GM19328 (cell line): ENCODE measurements around the gene MAMSTR.
"Not testable (repeated sequence)": the region's sequence is repeated elsewhere in the genome, so short reads cannot be mapped to it uniquely, and the experiment has no call there.

Experiments
- ATAC-seq: cut with Tn5 transposase; IDR thresholded peaks from one replicate; pipeline ENCODE4 v1.9.1; 2021; ENCODE audit warnings: mild to moderate bottlenecking, moderate library complexity; ENCODE audit not compliant: unreplicated experiment

MAMSTR gene

DNA sequence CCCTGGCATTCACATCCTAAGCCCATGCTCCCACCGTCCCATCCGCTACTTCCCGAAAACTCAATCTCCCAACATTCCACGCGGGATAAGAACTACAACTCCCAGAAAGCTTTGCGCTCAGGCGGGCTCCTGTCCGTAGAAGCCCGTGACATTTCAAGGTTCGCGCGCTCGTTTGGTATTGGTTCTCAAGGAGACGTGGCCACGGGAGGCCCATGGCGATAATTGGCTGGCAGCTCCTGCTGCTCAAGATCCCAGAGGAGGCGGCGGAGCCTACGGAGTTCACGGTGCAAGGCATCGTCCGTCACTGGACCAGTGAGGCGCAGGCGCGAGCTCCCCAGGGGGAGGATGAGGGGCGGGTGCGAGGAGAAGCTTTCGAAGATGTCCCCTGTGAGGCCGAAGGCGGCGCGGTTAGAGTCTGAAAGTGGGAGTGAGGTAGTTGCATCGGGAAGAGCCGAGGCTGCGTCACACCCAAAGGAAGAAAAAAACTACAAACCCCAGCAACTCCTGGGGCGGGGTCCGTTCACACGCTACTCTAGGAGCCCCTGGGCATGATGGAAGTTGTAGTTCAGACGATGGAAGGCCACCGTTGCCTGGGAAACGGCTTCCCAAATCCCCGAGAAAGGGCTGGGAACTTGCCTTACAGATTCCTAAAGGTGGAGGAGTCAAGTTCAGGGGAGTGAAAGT lies 1.2 kb upstream of the MAMSTR start:
- peak; percentile 79 for ATAC-seq

DNA sequence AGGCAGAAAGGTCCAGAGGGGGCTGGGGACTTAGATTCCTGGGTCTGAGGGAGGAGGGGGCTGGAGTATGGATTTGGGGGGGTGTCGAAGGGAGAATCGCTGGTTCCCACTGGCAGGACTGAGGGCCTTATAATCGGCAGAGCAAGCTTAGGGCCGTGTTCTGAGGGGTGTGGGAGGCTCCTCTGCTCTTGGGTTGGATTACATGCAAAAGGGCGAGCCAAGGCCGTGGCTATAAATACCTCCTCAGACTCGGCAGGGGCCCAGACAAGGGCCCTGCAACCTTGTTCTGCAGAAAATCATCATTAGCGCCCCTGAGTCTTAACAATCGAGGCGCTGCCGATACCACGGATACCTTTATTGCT lies 707 bp upstream of the MAMSTR start:
- peak; percentile 12 for ATAC-seq

DNA sequence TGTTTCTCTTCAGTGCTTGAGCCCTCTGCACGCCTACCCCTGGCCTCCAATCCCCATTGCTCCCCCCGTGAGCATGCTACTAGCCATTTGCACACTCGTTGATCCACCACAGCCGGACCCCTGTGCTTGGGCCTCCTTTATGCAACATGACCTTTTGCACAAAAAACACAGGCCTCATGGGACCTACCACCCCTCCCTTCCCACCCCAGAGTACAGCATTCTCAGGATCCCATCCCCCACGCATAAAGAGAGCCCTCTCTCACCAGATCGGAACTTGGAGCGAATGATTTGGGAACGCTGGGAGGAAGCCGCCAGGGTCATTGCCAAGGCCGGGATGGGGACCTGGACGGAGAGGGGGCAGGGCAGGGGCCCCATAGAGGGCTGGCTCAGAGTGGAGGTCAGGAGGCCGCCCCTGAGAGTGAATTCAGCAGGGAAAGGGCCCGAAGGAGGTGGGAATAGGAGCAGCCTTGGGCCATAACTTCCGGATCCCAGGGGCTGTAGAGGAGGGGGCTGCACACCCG lies 754 bp downstream of the MAMSTR start:
- no peak for ATAC-seq

DNA sequence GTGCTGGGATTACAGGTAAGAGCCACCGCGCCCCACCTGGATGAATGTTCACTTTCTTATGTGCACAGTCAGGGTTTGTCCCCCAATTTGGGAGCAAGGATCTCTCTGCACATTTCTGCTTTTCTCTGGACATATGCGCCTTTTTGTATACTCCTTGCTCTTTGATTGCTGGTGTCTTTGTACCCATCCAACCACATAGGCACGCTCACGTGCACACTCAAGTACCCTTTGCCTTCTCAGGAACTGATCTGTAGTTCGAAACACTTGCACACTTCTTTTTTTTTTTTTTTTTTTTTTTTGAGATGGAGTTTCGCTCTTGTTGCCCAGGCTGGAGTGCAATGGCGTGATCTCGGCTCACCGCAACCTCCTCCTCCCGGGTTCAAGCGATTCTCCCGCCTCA lies 1.4 kb downstream of the MAMSTR start:
- not testable (repeated sequence) for ATAC-seq

DNA sequence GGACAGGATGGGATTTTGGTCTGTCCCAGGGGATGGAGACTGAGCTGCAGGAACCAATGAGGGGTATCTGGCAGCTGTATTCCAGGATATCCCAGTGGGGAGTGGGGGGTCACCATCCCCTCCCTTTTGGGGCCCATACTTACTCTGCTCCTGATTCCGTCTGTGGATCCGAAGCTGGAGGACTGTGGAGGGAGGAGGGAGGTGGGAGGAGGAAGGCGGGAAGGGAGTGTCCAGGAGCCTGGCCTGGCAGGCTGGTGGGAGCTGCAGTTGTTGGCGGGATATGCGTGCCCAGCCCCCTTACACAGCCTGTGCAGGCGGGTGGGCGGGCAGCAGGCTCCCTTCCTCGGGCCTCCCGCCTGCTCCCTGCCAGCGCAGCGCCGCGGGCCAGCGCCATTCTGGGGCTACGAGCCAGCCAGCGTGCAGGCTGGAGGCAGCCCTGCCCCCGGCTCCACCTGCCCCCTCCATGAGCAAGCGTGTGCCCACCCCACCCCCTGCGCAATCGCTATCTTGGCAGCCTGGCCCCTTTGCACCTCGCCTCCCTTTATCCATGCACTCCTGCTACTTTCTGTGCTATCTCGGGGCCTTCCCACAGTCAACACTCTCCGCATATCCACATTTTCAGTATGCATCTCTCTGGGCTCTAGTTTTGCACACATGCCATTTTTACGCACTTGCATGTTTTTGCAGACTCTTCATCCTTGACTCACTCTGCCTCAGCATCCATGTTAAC lies 2.8 kb downstream of the MAMSTR start:
- no peak for ATAC-seq

DNA sequence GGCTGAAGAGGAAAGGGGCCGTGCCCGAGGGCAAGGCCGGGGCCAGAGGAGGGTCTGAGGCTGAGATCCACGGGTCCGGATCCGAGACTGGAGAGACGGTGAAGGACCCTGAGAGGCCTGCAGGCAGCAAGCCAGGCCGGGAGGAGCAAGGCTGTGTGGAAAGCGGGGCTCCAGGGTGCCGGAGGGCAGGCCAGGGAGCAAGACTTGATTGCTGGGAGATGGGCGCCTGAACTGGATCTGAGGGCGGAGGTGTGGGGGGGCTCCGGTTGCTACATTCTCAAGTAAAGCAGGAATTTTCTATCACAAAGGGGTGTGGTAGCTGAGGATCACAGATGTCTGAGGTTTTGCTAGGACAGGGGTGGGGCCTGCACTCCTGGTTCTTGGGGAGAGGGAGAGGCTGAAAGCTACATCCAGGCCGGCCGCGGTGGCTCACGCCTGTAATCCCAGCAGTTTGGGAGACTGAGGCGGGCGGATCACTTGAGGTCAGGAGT lies 3.8 kb downstream of the MAMSTR start:
- ATAC-seq = no peak

DNA sequence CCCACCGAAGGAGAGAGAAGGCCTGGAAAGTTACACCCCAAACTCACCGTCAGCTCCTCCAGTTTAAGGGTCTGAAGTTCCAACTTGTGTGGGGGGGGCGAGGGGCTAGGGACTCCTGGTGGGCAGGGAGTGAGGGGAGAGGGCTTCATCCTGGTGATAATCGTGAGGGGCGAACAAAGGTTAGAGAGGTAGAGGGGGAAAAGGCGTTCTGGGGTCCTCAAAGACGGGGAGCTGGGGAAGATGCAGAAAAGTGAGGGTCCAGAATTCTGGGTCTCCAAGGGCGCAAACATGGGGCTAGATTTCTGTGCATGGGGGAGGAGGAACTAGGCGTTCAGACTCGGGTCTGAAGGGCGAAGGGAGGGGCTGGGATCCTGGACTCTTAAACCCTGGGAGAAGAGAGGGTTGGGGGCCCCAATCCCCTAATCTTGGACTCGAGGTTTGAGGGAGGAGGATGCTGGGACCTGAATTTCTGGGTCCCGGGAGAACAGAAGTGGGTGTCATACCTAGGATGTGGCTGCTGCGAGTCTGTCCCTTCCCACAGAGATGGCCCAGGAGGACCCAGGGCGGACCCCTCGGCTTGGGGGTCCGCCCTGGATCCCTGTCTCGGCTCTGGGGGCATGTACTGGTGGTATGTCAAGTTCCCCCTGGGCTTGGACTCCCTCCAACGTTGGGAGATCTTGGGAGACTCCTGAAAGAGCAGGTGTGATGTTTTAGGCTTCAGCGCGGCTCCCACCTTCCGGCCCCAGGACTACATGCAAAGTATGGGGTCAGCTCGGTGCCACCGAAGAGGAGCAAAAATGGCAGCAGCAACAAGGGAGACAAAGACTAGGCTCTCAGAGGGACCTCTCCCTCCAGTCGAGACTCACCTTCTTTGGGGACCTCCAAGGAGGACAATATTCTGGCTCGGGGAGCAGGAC lies 4.5 kb downstream of the MAMSTR start:
- ATAC-seq = no peak

DNA sequence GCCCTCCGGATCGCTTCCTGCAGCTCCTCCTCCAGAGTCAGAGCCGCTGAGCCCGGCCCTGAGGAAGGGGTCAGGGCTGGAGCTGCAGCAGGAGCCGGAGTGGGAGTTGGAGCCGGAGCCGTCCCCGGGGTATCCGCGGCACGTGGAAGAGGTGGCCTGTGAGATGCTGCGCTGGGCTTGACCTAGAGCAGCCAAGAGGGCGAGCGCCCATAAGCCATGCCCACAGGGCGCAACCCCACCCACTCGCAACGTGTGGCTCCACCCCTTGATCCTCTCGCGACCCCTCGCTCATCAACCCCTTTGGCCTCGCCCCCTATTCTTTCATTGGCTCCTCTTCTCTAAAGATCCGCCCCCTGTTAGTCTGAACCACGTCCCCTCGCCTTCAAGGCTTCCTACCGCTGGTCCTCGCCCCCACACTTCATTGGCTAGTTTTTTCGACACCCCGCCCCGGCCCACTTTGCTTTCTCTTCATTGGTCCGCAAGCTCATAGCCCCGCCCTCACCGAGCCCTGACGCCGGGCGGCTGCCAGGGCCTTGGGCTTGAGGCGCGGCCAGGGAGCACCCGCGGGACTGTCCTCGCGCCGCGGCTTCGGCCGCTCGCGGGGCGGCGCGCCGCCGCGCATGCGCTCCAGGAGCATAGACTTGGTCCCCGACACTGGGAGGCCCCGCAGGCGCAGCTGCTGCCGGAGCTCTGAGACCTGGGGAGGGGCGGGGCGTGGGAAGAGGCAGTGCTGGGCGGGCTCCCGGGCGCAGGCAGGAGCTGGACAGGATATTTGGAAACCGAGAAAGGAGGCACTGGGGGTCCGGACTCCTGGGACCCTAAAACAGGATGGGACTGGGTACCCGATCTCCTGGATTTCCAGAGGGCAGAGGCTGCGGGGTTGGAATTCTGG lies 5.4 kb downstream of the MAMSTR start:
- ATAC-seq = peak; percentile 85

DNA sequence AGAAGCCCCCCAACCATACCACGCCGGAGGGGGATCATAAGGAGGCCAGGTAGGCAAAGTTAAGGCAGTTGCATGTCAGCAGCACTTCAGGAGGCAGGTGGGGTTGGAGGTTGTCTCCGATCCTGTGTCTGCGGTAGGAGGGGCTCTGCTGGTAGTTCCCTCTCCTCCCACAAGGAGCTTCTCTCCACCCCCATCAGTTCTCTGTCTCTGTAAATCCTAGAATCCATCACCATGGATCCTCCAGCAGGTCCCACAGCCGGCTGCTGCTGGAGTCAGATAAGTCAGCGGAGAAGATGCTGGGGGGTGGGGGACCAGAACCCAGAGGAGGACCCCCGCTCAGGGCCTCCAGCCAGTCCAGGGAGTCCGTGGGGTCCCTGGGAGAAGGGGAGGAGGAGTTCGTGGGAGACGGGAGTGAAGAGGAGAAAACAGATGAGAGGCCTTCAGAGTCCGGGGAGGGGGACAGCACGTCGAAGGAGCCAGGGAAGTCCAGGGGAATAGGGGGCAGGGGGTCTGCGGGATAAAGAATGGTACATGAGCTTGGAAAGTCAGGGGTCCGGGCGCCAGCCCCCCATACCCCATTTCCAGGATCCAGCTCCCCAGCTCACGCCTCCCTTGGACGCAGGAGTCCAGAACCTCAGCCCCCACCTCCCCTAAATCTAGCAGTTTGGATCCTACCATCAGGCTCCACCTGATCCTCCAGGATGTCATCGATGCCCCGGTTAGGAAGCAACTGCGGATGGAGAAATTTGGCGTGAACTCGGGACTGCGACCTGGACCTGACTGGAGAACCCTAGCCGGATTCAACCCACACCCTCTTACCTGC lies 6.3 kb downstream of the MAMSTR start:
- no peak for ATAC-seq

DNA sequence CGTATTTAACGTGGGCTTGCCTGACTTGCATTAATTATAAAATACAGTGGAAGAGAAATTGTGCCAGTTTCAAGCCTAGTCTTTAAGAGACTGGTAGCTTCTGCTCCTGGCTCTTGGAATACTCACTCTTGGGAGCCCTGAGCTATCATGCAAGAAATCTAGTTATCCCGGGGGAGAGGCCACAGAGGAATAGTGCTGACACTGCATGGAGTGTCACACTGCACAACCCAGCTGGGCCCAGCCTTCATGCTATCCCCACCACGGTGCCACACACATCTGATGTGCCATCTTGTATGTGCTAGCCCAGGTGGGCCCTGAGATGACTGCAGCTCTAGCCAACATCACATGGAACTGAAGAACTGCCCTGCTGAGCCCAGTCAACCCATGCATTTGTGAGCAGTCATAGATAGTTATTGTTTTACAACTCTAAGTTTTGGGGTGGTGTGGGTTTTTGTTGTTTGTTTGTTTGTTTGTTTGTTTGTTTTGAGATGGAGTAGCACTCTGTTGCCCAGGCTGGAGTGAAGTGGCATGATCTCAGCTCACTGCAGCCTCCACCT lies 8.3 kb downstream of the MAMSTR start:
- ATAC-seq = no peak

DNA sequence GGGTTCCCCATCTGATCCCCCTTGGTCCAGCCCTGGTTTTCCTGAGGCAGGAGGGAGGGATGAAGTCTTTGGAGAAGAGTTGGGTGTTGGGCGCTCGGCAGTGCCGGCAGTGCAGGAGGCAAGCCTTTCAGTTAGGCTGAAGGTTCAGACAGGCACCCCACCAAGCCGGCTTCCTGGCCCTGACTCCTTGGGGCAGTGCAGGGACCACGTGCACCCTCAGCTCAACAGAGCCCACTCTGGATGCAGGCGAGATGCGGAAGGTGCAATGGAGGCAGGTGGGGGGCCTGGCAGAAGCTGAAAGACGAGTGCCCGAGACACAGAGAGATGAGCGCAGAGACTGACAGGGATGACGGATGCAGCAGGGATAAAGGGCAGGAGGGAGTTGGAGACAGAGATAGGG lies 11.1 kb downstream of the MAMSTR start:
- no peak for ATAC-seq

DNA sequence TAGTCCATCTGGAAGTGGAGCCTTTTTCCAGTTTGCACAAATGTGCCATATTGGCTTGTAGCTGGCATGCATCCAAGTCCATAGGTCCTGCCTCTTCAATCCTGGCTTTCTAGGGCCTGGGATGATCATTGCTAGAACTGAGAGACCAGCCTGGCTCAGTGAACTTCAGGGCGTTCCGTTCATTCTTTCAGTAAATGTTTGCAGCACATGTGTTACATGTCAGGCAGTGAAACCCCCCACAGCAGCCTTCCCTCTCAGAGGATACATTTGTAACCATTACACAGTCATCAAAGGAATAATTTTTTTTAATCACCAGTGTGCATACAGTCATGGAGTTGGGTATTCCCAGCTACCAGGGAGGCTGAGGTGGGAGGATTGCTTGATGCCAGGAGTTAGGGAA lies 14.1 kb downstream of the MAMSTR start:
- ATAC-seq = no peak

DNA sequence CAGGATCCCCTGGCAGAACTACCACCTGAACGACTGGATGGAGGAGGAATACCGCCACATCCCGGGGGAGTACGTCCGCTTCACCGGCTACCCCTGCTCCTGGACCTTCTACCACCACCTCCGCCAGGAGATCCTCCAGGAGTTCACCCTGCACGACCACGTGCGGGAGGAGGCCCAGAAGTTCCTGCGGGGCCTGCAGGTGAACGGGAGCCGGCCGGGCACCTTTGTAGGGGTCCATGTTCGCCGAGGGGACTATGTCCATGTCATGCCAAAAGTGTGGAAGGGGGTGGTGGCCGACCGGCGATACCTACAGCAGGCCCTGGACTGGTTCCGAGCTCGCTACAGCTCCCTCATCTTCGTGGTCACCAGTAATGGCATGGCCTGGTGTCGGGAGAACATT lies 16.2 kb downstream of the MAMSTR start:
- no peak for ATAC-seq

DNA sequence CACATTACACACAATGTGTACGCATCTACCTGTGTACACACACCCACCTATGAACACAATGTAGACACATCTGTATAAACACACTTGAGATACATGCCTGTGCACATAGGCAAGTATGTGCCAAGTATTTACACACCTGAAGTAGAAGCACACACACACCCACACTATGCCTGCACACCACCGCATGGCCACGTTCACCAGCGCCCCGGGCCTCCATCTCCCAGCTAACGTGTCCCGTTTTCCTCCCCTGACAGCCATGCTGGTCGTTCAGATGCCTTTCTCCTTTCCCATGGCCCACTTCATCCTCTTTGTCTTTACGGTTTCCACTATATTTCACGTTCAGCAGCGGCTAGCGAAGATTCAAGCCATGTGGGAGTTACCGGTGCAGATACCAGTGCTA lies 16.8 kb downstream of the MAMSTR start:
- ATAC-seq = no peak

DNA sequence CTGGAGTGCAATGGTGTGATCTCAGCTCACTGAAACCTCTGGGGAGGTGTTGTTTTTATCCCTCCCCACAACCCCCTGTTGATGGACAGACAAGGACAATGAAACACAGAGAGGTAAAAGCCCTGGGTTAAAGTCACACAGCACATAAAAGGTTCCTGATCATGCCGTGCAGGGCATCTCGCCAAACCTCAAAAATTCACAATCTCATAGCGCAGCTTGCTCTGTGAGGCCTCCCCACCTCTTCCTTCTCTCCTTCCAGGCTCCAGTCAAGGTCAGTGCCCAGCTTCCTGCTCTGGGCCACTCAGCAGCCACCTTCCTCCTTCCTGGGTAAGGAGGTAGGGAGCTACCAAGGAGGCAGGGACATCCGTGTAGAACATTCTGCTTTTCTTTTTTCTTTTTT lies 21.5 kb downstream of the MAMSTR start:
- no peak for ATAC-seq

DNA sequence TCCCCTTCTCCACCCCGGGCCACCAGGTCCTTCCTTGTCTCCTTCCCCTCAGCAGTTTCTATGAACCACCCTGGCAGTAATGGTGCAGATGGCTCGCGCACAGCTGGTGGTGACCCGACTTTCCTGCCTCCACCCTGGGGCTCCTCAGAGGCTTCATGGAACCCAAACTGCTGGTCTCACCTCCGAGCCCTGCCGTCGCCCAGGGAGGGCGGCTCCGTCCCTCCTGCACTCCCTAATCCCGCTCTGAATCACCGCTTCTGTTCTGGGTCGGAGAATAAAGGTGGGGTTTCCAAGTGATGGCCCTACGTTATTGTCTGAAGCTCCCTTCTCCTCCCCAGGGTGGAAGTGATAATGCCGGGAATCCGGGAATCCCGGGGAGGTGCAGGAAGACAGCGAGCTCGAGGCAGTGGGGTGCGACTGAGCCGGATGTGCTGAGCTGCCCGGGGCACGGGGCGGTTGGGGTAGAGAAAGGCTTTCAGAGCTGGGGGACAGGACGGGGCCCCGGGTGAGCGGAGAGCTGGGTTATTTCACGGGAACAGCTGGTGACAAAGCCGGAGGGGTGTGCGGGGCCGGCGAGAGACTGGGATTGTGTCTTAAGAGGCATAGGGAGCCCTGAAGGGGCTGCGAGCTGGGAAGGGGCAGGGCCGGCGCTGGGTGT lies 23.0 kb downstream of the MAMSTR start:
- ATAC-seq = no peak

DNA sequence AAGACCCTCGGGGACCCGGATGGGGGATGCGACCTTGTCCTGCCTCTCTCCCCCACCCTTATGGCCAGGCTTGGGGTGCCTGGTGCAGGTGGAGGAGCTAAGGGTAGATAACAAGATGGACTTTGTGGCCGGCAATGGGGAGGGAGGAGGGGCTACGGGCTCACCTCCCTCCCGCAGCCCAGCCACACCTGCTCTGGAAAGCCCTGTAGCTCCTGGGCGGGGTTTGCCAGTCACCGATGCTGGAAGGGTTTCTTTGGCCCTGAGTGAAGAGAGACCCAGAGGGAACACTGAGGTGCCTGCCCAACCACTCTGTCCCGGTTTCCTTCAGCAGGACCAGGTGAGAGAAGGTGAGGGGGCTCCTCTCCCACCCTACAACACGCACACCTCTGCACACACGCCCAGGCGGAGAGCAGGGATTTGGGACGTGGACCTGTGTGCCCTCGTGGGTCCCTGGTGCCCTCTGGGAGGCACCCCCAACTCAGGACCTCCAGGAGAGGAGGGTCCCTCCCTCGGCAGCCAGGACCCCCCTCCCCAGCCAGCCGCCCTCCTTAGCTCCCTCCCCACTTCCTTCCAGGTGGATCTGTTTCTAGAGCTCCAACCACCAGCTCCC lies 23.7 kb downstream of the MAMSTR start, which contains the start of gene FUT2:
Gene FUT2 (plus strand): TSS at position 229 of the 610 bp plus-strand sequence. CDS start 6,986 bp downstream, outside the sequence.
- ATAC-seq = no peak

DNA sequence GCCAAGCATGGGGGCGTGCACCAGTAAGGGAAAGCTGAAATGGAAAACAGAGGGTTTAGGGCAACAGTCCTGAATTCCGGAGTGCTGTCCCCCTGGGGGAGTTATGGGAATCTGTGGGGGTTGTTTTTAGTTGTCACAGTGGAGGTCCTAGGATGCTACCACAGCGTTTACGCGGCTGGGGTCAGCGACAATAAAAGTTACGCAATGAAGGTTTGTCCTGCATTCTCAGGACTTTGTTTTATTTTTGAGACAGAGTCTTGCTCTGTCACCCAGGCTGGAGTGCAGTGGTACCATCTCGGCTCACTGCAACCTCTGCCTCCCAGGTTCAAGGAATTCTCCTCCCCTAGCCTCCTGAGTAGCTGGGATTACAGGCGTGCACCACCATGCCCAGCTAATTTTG lies 25.9 kb downstream of the MAMSTR start:
- ATAC-seq = not testable (repeated sequence)
